Measurements from ENCODE around the gene SAFB.

The SAFB gene

GRCh38 chr19:5621945-5622464 lies 878 bp upstream of the SAFB start:
- peak overlapping the region; percentile 99 for H3K4me3 ChIP-seq (ENCODE audit: low read length)
- no peak for DNase-seq (ENCODE audit: low read depth, low spot score)

- no peak for DNase-seq (ENCODE audit: low read depth, low spot score)
These were observed 624 bp downstream of the SAFB start for GRCh38 chr19:5623397-5624017.

GRCh38 chr19:5624018-5624663 lies 1.3 kb downstream of the SAFB start:
- peak overlapping the region; percentile 99 for H3K4me3 ChIP-seq (ENCODE audit: low read length)
- no peak for DNase-seq (ENCODE audit: low read depth, low spot score)

More at GRCh38 chr19:5623397-5624017, 624 bp downstream of the SAFB start:
- H3K4me3 ChIP-seq (ENCODE audit: low read length) = peak overlapping the region; percentile 99

- H3K4me3 ChIP-seq (ENCODE audit: low read length) = peak overlapping the region; percentile 99
- DNase-seq (ENCODE audit: low read depth, low spot score) = no peak
These were observed 1.9 kb downstream of the SAFB start for GRCh38 chr19:5624741-5625278.

- DNase-seq (ENCODE audit: low read depth, low spot score) = no peak
- no peak overlapping the region for H3K4me3 ChIP-seq (ENCODE audit: low read length)
These were observed 2.8 kb downstream of the SAFB start for GRCh38 chr19:5625641-5626040.

GRCh38 chr19:5627395-5627904 lies 4.6 kb downstream of the SAFB start:
- DNase-seq (ENCODE audit: low read depth, low spot score) = no peak
- H3K4me3 ChIP-seq (ENCODE audit: low read length) = no peak overlapping the region

DNA sequence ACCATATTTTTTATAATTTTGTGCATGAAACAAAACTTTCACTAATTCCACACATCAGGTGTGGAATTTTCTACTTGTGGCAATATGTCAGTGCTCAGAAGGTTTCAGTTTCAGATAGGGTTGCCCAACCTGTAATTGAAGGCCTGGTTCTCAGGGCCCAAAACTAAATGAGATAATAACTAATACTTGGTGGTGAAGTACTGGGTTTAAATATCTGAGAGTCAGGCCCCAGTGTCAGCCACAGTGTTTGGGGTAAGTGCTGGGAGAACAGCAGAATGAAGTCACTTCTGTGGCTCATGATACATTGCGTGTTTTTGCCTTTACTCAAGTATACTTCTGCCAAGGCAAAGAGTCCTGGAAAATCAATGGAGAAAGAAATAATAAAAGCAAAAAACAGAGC lies 5.6 kb downstream of the SAFB start:
- no peak for DNase-seq (ENCODE audit: low read depth, low spot score)
- H3K4me3 ChIP-seq (ENCODE audit: low read length) = no peak overlapping the region

DNA sequence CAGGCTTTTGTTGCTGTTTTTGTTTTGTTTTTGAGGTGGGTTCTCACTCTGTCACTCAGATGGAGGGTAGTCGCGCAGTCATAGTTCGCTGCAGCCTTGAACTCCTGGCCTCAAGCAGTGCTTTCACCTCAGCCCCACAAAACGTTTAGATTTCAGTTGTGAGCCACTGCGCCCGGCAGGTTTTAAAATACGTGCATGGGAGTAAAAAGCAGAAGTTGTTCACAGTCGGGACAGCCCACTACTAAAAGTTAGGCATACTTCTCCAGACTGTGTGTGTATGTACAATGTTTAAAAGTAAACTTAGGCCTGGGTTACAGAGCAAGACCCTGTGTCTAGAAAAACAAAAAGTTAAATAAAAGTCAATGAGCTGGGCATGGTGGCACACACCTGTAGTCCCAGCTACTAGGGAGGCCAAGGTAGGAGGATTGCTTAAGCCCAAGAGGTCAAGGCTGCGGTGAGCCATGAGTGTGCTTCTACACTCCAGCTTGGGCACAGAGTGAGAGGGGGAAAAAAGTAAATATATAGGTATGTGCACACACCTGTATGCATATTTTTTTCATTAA lies 6.1 kb downstream of the SAFB start:
- no peak for DNase-seq (ENCODE audit: low read depth, low spot score)
- H3K4me3 ChIP-seq (ENCODE audit: low read length) = no peak overlapping the region

DNA sequence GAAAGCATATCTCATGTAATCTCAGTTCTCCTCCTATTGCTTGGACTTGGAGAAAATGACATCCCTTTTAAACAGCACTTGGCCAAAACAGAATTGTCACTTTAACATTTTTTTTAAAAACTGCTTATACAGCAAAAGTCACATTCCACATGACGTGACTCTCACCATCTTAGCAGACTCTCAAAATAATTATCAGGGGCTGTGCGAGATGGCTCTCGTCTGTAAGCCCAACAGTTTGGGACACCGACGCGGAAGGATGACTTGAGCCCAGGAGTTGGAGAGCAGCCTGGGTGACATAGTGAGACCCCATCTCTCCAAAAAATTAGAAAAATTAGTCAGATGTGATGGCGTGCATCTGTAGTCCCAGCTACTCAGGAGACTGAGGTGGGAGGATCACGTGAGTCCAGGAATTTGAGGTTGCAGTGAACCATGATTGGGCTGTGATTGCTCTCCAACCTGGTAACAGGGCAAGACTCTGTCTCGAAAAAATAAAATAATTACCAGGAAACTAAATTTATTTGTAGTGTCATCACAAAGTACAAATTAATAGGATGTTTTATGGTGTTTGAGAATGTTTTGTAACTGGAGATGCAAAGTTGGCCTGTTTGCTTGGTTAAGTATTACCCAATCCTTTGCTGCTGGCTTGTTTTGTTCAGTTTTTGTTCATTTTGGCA lies 8.8 kb downstream of the SAFB start:
- H3K4me3 ChIP-seq (ENCODE audit: low read length) = no peak overlapping the region
- DNase-seq (ENCODE audit: low read depth, low spot score) = no peak

GRCh38 chr19:5632241-5632612 lies 9.3 kb downstream of the SAFB start:
- no peak overlapping the region for H3K4me3 ChIP-seq (ENCODE audit: low read length)
- no peak for DNase-seq (ENCODE audit: low read depth, low spot score)

DNA sequence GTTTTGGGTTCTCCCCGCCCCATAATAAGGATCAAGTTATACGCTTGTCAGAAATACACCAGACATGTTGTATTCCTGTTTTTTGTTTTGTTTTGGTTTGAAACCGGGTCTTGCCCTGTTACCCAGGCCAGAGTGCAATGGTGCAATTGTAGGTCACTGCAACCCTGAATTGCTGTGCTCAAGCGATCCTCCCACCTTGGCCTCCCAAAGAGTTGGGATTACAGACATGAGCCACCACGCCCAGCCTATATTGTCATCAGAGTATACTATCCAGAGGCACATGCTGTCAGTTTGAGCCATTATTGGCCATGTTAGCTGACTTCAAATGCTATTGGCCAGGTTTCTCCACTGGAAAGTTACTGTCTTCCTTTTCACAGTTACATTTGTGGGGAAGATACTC lies 9.8 kb downstream of the SAFB start:
- H3K4me3 ChIP-seq (ENCODE audit: low read length) = no peak overlapping the region
- DNase-seq (ENCODE audit: low read depth, low spot score) = no peak

DNA sequence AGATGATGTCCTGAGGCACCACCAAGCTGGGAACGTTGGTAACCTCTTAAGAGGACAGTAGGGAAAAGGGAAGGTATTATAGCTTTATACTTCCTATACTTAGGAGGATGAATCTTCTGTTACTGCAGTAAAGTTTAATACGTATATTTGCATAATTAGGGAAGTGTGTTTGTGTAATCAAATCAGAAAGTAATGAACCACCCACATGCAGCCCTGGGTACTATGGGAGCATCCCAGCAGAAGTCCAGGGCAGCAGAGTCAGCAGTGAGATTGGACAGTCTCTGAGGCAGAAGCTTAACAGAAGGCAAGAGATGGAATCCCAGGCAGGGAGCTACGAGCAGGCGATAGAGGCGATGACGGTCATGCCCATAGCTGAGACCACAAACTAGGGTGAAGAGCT lies 12.5 kb downstream of the SAFB start:
- DNase-seq (ENCODE audit: low read depth, low spot score) = no peak
- H3K4me3 ChIP-seq (ENCODE audit: low read length) = no peak overlapping the region

- no peak for DNase-seq (ENCODE audit: low read depth, low spot score)
- H3K4me3 ChIP-seq (ENCODE audit: low read length) = no peak overlapping the region
These were observed 15.1 kb downstream of the SAFB start for GRCh38 chr19:5637971-5638370.

DNA sequence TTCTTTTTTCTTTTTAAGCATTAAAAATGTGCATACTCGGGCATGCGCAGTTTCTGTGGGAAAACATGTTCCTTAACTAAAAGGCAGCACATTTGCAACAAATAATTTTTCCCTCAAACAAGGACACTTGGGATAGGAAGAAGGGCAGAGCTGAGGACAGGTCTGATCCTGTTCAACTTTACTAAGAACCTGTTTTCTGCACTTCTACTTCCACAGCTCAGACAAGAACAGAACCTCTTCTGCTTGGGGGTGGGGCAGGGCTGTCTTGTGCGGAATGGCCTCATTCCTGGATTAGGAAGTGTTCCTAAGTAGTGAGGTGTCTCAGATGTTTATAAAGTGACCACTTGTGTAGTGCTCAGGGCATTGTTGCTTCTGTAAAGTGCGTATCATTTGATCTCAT lies 18.3 kb downstream of the SAFB start:
- no peak overlapping the region for H3K4me3 ChIP-seq (ENCODE audit: low read length)
- no peak for DNase-seq (ENCODE audit: low read depth, low spot score)

DNA sequence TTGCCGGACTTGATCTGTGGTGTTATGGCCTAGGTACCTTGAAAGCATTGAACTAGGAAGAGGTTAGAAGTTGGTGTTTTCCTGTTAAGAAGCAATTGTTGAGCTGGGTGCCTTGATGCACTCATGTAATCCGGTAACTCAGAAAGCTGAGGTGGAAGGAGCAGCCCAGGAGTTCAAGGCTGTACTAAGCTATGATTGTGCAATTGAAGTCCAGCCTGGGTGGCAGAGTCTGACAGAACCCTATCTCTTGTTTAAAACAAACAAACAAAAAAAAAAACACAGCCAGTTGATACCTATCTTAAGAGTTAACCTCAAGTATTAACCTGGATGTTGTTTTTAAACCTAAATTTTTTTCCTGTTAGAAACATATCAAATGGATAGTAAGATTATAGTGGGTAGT lies 19.3 kb downstream of the SAFB start:
- H3K4me3 ChIP-seq (ENCODE audit: low read length) = no peak overlapping the region
- DNase-seq (ENCODE audit: low read depth, low spot score) = no peak

DNA sequence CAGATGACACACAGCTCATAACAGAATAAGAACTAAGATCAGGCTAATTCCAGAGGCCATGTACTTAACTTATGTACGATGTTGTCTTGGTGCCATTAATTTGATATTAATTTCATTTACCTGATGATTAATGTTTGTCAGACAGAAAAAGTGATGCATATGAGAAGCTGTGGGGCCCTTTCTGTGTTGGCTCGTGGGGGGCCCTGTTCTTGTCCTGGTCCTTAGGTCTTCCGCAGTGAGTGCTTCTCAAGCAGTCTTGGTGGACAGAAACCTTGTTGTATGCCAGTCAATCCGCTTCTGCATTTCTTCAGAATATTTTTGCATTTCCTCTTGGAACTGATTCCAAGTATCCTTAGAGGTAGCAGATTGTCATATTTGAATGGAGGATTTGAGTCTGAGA lies 20.2 kb downstream of the SAFB start:
- DNase-seq (ENCODE audit: low read depth, low spot score) = no peak
- H3K4me3 ChIP-seq (ENCODE audit: low read length) = no peak overlapping the region

GRCh38 chr19:5644037-5644436 lies 21.2 kb downstream of the SAFB start:
- H3K4me3 ChIP-seq (ENCODE audit: low read length) = no peak overlapping the region
- no peak for DNase-seq (ENCODE audit: low read depth, low spot score)

- no peak for DNase-seq (ENCODE audit: low read depth, low spot score)
- no peak overlapping the region for H3K4me3 ChIP-seq (ENCODE audit: low read length)
These were observed 22.5 kb downstream of the SAFB start for GRCh38 chr19:5645409-5645808.

DNA sequence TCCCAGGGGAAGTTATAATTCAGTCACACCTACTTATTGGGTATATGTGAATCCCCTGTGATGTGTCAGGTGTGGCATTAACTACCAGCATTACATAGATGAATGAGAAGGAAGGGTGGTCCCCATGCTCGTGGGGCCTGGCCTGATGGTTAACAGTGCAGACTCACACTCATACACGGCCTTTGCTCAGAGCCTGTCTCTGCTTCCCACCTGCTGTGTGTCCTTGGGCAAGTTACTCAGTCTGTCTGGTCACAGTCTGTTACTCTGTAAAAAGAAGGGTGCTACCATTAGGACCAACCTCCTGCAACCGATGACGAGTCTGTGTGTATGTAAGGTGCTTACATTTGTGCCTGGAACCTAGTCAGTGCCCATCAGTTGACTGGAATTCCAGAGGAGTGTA lies 23.8 kb downstream of the SAFB start:
- H3K4me3 ChIP-seq (ENCODE audit: low read length) = no peak overlapping the region
- DNase-seq (ENCODE audit: low read depth, low spot score) = no peak

- H3K4me3 ChIP-seq (ENCODE audit: low read length) = no peak overlapping the region
- no peak for DNase-seq (ENCODE audit: low read depth, low spot score)
These were observed 25.6 kb downstream of the SAFB start for GRCh38 chr19:5648464-5648863.
